Left colon (tissue), 2 donors: ENCODE results near the gene MCOLN3. TPM values are rescaled to one million over a fixed set of nuclear protein-coding genes. Genes with fewer than 3 reads are reported as not detected.

ENCODE experiments used
- total RNA-seq, 2 donors: library from RNA; stranded (reverse); fragmentation: NEBNext Ultra II Directional; extraction: Animal tissue kit (Norgen Biotek cat#: 25700); gene quantifications; one replicate each; pipeline ENCODE4 v1.2.1, GENCODE V29; 2021
- donor health status: DM: no; HTN: no; CAD: no.
- donor health status: DM: yes; HTN: yes; CAD: no.

Gene MCOLN3
- total RNA-seq, 2 donors from 2014 or later = 1.1 to 4.0 TPM

Other genes starting within 250 kb of the MCOLN3 start
- 1 to 10 TPM; 2.8 to 4.2 TPM for gene LPAR3, start 155.3 kb downstream of the MCOLN3 start, total RNA-seq
- gene MCOLN2, start 51.4 kb downstream of the MCOLN3 start, total RNA-seq = 10 to 100 TPM; 25.2 to 87.3 TPM
- 10 to 100 TPM in 1 of 2 donors, 1 to 10 TPM in 1; 7.2 to 10.9 TPM for gene SYDE2, start 152.5 kb upstream of the MCOLN3 start, total RNA-seq
- gene C1orf52, start 211.2 kb upstream of the MCOLN3 start, total RNA-seq = 10 to 100 TPM; 17.4 to 20.3 TPM
- 100 to 1,000 TPM; 108 to 115 TPM for gene BCL10, start 228.1 kb upstream of the MCOLN3 start, total RNA-seq